ENCODE measurements around the gene ARMH3.
"Not testable (repeated sequence)": the region's sequence is repeated elsewhere in the genome, so short reads cannot be mapped to it uniquely, and the experiment has no call there.

ARMH3 gene

GRCh38 chr10:102046095-102046494 is 9.9 kb downstream of the ARMH3 start:
- DNase-seq (ENCODE audit: low spot score) = no peak

DNA sequence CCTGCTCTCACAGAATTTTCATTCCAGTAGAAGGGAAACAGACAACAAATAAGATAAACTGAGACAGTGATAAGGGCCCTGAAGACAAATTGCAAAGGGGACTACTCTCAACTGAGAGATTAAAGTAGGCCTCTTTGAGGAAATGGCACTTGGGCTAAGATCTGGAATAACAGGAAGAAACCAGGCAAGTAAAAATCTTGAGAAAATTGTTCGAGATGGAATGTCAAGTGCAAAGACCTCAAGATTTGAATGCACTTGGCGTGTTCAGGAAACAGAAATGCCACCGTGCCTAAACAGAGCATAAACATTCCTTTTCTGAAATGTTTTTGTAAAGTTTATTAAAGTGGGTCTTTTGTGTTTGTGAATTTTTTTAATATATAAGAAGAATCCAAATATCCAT is 10.7 kb downstream of the ARMH3 start:
- DNase-seq (ENCODE audit: low spot score) = no peak

- no peak for DNase-seq (ENCODE audit: low spot score)
Measured at GRCh38 chr10:102040305-102041050, 15.5 kb downstream of the ARMH3 start.

- DNase-seq (ENCODE audit: low spot score) = no peak
Measured at GRCh38 chr10:102038410-102038809, 17.6 kb downstream of the ARMH3 start.

- not testable (repeated sequence) for DNase-seq (ENCODE audit: low spot score)
Measured at GRCh38 chr10:102035807-102036206, 20.2 kb downstream of the ARMH3 start.

DNA sequence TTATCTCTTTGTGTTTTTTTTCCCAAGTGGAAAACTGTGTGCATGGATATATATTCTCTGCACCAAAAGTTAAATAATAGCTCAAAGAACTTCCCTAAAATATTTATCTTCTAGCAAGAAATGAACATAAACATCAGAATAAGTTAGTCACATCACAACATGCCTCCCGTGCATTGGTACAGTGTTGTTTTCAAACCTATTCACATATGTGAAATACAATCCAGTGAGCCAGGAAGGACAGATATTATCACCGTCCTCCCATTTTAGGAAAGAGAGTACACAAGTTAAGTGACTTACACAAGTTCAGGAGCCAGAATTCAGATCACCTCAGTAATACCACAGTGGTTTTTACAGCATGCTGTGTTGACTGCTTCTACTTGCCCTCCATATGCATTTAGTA is 22.2 kb downstream of the ARMH3 start:
- no peak for DNase-seq (ENCODE audit: low spot score)

DNA sequence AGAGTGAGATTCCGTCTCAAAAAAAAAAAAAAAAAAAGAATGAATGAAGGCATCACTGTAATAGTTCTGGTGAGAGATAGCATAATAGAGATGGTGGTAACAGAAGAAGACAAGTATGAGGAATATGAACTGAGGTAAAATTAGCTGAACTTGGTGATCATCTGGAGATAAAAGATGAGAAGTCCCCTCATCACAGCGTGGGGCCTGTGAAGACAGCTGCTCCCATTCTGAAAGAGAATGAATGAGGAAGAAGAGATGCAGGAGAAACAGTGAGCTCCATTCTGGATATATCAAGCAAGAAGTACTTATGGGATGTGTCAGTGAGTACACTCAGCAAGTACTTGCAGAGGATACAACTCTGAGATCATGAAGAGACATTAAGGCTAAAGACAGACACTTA is 28.7 kb downstream of the ARMH3 start:
- DNase-seq (ENCODE audit: low spot score) = no peak

DNA sequence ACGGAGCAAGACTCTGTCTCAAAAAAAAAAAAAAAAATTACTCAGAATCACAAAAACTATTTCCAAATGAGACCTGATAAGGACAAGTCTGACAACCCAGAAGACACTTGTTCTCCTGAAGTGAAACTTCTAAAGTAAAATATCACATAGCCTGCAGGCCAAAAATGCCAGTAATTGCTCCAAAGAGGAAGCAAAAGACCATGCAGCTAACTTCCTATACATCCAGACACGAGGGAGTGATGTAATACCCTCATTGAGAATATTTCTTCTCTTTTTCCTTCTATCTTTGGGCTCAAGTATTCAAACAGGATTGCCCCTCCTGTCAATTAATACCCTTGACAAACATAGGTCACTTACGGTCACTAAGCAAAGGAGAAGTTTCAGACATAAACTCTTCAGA is 31.2 kb downstream of the ARMH3 start:
- no peak for DNase-seq (ENCODE audit: low spot score)

DNA sequence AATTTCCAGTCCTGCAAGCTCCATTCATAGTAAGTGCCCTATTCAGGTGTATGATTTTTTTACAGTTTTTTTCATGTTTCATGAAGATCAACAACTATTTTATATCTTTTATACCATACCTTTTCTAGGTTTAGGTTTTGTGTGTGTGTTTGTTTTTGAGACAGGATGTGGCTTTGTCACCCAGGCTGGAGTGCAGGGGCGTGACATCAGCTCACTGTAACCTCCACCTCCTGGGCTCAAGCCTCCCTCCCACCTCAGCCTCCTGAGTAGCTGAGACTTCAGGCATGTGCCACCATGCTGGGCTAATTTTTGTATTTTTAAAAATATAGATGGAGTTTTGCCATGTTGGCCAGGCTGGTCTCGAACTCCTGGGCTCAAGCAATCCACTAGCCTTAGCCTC is 35.0 kb downstream of the ARMH3 start:
- DNase-seq (ENCODE audit: low spot score) = no peak

DNA sequence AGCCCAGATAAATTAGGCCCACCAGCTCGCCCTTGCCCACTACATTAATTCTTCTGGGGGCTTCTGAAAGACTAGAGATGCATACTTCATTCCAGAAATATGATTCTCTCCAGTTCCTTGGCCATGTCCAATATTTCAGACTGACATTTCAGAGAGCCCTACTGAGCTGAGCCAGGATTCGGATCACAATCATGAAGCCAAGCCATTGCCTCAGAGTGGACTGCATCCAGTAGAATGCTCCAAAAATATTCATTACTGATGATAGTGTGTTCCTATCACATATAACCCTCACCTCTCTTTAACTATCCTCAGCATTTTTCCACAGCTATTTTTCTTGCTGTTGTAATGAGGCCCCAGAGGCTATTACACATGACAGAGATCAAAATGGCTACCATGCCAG is 38.7 kb downstream of the ARMH3 start:
- no peak for DNase-seq (ENCODE audit: low spot score)

DNA sequence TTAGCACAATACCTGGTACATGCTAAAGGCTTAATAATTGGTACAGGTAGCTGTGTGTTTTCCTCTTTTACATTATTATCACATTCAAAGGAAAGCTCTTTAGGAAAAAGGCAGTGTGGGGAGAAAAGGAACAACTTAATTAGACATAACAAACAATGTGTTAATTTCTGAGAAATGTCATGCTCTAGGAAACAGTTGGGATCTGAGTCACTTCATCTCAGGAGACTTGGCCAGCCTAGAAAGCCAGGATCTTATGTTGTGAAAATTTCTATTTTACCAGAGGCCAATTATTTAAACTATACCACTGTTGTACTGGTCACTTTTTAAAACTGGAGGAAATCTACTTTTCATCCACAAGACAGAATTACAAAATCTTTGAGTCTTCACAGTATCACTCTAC is 39.6 kb downstream of the ARMH3 start:
- DNase-seq (ENCODE audit: low spot score) = no peak

DNA sequence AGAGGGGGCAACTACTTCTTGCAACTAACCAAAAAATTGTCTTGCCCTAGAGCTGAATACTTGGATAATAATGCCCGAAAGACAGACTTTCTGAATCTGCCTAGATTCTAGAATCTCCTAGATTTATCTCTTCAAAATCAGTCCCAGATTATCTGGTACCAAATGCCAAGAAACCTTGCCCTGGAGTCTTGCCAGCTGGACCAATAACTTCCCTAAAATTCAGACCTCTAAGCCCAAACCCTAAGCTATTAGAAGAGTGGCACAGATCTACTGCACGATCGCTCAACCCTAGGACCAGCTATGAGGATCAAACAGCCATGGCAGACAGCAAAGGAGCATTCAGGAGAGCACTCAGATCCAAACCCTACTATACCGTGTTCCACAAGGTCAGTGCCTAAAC is 45.0 kb downstream of the ARMH3 start:
- no peak for DNase-seq (ENCODE audit: low spot score)

DNA sequence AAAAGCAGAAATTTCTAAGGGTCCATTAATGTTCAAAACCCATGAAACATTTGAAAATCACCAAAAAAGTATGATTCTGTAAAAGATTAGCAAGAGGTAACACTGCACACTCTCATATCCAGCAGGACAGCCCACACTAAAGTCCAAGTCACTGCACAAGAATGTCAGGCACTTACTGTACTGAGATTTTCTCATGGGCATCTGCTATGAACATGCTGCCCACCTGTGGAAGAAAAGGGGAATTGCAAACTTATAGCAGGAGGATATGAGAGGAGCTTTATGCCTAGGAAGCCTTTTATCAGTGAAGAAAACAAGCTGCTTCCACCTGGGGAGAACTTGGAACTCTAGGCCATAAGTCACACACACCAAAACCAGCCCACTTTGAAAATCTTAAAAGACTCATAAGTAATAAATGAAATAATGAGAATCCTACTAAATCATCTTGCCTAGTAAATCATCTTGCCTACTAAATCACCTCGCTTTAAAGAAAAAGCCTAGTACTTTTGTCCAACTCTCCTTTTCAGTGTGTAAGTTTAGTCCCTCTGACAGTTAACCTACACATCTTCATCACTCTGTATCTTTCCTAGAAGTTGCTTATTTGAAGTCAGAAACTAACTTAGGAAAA is 46.1 kb downstream of the ARMH3 start:
- peak; percentile 79 for DNase-seq (ENCODE audit: low spot score)

GRCh38 chr10:102007796-102008195 is 48.2 kb downstream of the ARMH3 start:
- DNase-seq (ENCODE audit: low spot score) = no peak

DNA sequence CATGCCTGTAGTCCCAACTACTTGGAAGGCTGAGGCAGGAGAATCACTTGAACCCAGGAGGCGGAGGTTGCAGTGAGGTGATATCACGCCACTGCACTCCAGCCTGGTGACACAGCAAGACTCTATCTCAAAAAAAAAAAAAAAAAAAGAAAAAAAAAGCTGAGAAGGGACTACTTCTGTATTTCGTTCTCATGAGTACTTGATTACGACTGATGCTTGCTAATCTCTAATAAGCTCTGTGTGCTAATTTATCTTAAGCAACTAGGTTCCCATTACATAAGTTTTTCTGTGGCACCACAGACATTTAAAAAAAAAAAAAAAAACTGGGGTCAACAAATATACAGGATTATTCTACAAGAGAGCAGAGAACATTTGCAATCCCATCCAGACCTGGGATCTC is 48.9 kb downstream of the ARMH3 start:
- not testable (repeated sequence) for DNase-seq (ENCODE audit: low spot score)

DNA sequence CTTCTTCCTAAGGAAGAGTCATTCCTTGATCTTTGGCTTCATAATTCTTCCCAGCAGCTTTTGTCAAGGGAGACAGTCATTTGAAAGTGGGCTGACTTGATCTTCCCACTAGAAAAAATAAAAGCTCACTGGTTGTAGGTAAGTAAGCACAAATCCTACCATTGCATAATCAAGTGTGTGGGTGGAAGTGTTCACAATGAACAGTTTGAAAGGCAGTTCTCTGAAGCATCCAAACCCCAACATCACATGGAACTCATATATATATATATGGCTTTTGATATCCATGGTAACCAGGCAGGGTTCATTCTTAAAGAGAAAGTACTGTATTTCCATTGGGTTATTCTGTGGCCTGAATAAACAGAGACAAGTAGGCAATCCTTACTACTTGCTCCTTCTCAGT is 51.6 kb downstream of the ARMH3 start:
- peak; percentile 80 for DNase-seq (ENCODE audit: low spot score)

GRCh38 chr10:102003541-102003940 is 52.4 kb downstream of the ARMH3 start:
- no peak for DNase-seq (ENCODE audit: low spot score)

DNA sequence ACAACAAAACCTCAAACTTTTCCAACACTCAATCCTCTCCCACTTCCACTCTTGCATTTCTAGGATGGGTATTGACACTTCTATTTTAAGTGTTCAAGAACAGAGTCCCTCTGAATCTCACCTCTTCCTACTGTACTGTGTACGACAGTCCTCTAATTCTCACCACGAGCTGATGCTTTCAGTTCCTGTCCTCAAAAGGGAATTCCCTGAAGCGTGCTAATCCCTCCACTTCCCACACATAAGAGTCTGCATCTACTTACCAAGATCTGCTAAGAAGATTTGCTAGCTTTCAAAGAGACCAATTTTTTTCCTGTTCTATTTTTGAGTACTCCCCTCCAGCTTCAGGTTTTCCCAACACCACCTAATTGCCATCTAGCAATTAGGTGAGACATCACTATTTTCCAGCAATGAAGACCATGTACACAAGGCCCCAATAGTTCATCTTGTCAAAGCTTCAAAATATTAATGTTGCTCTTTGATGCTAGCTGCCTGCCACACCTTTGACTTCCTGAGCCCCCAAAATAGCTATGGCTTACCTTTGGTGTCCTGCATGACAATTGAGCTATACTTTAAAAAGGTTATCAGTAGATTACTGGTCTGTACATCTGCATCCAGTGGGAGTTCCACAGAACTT is 54.4 kb downstream of the ARMH3 start:
- DNase-seq (ENCODE audit: low spot score) = no peak

GRCh38 chr10:101997803-101998202 is 58.2 kb downstream of the ARMH3 start:
- no peak for DNase-seq (ENCODE audit: low spot score)

DNA sequence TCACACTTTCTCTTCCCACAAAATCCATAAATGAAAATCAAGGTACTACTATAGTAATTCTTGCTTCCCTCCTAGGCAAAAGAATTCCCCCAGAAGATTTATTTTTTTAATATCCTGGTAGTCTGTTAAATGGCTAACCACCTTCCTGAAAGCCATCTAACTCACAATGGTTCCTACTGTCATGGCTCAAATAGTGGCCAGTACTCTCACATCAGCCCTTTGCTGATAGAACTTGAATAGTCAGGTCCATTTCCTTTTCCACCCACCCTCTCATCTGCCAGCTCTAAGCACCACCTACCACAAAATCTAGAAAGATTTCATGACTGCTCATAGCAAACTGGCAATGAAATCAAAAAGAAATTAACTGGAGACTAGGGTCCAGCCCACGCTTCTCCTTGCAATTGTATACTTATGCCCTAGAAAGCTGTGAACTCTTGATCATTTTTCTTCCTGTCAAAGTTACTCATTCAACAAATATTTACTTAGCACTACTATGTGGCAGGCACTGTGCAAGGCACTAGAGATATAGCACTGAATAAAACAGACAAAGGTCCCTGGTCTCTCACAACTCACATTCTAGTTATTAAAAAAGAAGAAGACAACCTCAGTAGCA is 60.4 kb downstream of the ARMH3 start:
- DNase-seq (ENCODE audit: low spot score) = peak; percentile 5

- no peak for DNase-seq (ENCODE audit: low spot score)
Measured at GRCh38 chr10:101993651-101994200, 62.2 kb downstream of the ARMH3 start.

DNA sequence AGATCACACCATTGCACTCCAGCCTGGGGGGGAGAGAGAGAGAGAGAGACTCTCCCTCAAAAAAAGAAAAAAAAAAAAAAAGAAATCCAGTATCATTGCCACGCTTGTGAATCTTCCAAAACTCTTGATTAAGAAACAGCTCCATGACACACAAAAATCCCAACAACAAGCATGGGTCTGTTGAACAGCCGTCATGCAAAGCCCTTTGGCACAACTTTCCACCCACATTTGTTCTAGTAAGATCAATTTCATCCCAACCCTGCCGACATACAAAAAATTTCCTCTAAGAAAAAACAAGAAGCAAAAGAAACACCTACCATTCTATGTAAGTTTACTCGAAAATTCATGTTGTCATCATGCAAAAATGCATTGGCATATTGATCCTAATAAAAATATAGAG is 62.8 kb downstream of the ARMH3 start:
- DNase-seq (ENCODE audit: low spot score) = no peak

GRCh38 chr10:101987136-101987535 is 68.8 kb downstream of the ARMH3 start:
- no peak for DNase-seq (ENCODE audit: low spot score)
